ENCODE data around the gene ECI2.
"Not testable (repeated sequence)": the region's sequence is repeated elsewhere in the genome, so short reads cannot be mapped to it uniquely, and the experiment has no call there.

Gene ECI2

DNA sequence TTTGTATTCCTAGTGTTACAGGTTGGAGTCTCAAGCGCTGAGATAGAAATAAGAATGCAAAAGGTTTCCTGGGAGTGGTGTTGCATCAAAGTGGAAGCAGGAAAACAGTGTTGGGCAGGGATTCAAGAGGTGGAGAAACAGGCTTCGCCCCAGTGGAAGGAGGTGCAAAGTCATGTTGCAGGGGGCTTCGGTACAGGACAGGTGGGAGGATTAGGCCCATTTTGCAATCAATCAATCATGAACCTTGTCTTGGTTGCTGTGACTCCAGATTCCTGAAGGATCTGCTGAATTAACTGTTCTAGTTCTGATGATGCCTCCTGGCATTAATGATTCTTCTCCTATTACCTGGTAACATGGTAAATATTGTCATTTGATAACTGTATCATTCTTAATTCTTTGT, 34.1 kb downstream of the ECI2 start:
- Histone ChIP-seq H3K27me3 (no peaks in the 10 kb centered on the region), H3K4me3 (no peak overlapping the region), H3K4me1 (no peaks in the 10 kb centered on the region), H3K36me3 (no peaks in the 10 kb centered on the region), H3K9me3 (no peaks in the 10 kb centered on the region), H3K27ac (no peak overlapping the region)
- intact Hi-C loops (cut with DNase I; ENCODE audit: low total_unique reads), result no loop called here
- TF ChIP-seq, protein P1, sequence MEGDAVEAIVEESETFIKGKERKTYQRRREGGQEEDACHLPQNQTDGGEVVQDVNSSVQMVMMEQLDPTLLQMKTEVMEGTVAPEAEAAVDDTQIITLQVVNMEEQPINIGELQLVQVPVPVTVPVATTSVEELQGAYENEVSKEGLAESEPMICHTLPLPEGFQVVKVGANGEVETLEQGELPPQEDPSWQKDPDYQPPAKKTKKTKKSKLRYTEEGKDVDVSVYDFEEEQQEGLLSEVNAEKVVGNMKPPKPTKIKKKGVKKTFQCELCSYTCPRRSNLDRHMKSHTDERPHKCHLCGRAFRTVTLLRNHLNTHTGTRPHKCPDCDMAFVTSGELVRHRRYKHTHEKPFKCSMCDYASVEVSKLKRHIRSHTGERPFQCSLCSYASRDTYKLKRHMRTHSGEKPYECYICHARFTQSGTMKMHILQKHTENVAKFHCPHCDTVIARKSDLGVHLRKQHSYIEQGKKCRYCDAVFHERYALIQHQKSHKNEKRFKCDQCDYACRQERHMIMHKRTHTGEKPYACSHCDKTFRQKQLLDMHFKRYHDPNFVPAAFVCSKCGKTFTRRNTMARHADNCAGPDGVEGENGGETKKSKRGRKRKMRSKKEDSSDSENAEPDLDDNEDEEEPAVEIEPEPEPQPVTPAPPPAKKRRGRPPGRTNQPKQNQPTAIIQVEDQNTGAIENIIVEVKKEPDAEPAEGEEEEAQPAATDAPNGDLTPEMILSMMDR (IDR thresholded peaks at IDR 0.05), result no peak
- no peak for DNase-seq

DNA sequence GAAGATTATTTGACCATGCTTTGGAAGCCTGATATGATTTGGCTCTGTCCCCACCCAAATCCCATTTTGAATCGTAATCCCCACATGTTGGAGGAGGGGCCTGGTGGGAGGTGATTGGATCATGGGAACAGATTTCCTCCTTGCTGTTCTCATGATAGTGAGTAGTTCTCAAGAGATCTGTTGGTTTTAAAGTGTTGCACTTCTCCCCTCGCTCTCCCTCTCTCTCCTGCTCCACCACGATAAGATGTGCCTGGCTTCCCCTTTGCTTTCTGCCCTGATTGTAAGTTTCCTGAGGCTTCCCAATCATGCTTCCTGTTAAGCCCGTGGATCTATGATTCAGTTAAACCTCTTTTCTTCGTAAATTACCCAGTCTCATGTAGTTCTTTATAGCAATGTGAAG, 34.7 kb downstream of the ECI2 start:
- no peaks in the 10 kb centered on the region for H3K27me3 ChIP-seq
- H3K4me1 ChIP-seq, result no peaks in the 10 kb centered on the region
- no peaks in the 10 kb centered on the region for H3K9me3 ChIP-seq
- H3K27ac ChIP-seq, result no peak overlapping the region
- H3K4me3 ChIP-seq, result no peak overlapping the region
- DNase-seq, result no peak
- TF ChIP-seq, protein P1 (IDR thresholded peaks at IDR 0.05), result no peak
- H3K36me3 ChIP-seq, result no peaks in the 10 kb centered on the region
- intact Hi-C loops (cut with DNase I; ENCODE audit: low total_unique reads), result no loop called here

DNA sequence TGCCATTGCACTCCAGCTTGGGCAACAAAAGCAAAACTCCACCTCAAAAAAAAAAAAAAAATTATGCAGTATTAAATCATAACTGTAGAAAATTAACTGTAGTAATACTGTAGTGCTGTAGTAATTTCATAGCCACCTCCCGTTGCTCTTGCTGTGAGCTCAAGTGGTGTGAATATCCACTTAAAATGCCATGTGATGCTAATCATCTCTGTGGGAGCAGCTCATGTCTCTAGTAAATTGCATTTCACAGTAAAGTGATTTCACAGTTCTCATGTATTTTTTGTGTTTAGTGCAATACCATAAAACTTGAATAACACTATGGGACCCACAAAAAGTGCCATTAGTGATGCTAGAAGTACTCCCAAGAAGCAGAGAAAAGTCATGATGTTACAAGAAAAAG, 42.1 kb downstream of the ECI2 start:
- Histone ChIP-seq H3K36me3 (no peaks in the 10 kb centered on the region), H3K27me3 (no peaks in the 10 kb centered on the region), H3K4me3 (no peak overlapping the region), H3K27ac (no peak overlapping the region), H3K4me1 (no peaks in the 10 kb centered on the region), H3K9me3 (no peaks in the 10 kb centered on the region)
- intact Hi-C loops (cut with DNase I; ENCODE audit: low total_unique reads), result no loop called here
- no peak for DNase-seq
- TF ChIP-seq, protein P1 (IDR thresholded peaks at IDR 0.05), result no peak

DNA sequence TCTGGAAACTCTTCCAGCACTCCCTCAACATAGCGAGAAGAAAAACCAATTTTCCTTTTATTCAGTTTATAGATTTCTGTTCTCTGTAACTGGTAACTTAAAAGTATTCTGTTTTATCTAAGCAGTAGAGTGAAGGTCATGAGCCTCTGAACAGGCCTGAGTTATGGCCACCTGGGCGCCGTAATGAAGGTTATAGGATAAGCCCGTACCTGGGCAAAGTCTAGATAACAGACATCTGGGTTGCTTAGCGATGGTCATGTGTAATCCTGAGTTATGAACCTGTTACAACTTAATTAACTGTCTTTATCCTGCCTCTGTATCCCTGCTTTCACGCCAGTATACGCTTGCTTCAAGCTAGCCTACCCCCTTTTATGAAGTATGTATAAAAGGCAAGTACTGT, 43.4 kb downstream of the ECI2 start:
- Histone ChIP-seq H3K4me3 (no peak overlapping the region), H3K27me3 (no peaks in the 10 kb centered on the region), H3K36me3 (no peaks in the 10 kb centered on the region), H3K9me3 (no peaks in the 10 kb centered on the region), H3K4me1 (no peaks in the 10 kb centered on the region), H3K27ac (no peak overlapping the region)
- intact Hi-C loops (cut with DNase I; ENCODE audit: low total_unique reads), result no loop called here
- no peak for DNase-seq
- TF ChIP-seq, protein P1 (IDR thresholded peaks at IDR 0.05), result no peak

DNA sequence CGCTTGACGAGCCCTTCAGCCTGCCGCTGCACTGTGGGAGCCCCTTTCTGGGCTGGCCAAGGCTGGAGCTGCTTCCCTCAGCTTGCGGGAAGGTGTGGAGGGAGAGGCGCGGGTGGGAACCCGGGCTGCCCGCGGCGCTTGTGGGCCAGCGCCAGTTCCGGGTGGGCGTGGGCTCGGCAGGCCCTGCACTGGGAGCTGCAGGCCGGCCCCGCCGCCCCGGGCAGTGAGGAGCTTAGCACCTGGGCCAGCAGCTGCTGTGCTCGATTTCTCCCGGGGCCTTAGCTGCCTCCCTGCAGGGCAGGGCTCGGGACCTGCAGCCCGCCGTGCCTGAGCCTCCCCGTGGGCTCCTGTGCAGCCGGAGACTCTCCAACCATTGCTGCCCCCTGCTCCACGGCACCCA, 45.3 kb downstream of the ECI2 start:
- DNase-seq; H3K4me3 ChIP-seq; H3K36me3 ChIP-seq; H3K27me3 ChIP-seq; H3K4me1 ChIP-seq; H3K9me3 ChIP-seq; intact Hi-C loops (cut with DNase I; ENCODE audit: low total_unique reads); H3K27ac ChIP-seq: not testable (repeated sequence)

DNA sequence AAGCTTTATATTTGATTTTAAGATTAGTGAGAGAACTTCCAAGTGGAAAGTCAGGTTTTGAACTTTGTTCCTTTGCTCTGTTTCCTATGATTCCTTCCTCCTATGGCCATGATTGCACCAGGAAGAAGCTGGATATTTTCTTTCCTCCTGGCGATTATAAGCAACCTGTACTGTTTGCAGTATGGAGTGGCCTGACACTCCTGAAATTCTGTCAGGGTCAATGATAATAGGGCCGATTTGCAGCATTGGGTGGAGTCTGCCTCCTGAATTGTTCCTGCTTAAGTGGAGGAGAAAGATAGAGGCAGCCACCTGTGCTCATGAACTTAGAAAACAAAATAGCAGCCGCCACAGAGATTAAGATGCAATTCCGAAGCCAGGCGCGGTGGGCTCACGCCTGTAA, 46.7 kb downstream of the ECI2 start:
- Histone ChIP-seq H3K36me3 (no peaks in the 10 kb centered on the region), H3K4me1 (no peaks in the 10 kb centered on the region), H3K27ac (no peak overlapping the region), H3K9me3 (no peaks in the 10 kb centered on the region), H3K4me3 (no peak overlapping the region), H3K27me3 (no peaks in the 10 kb centered on the region)
- DNase-seq, result no peak
- intact Hi-C loops (cut with DNase I; ENCODE audit: low total_unique reads), result no loop called here
- TF ChIP-seq, protein P1 (IDR thresholded peaks at IDR 0.05), result no peak

All from tibial artery (tissue), 4 donors.